Measurements from ENCODE around the gene TUBB2B. TPM values are rescaled to one million over a fixed set of nuclear protein-coding genes. Genes with fewer than 3 reads are reported as not detected.

TUBB2B gene
- total and polyA plus RNA-seq, 2 experiments from 2014 or later: 29.8 to 57.6 TPM

DNA sequence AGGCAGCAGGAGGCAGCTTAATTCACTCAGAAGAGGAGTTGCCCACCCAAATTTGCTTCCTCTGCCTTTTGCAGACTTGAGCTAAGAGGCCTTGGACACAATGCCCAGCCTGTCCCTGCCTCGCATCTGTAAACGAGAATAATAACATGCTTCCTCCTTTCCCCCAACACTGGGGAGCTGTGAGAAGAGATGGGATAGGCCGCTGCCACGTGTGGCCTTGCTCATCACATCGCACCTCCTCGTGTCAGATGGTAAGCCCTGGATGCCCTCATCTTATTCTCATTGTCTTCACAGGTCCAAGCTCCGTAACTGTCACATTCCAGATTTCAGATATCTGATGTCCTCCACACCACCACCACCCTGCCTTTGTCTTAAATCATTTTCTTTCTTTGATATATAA is 13.1 kb upstream of the TUBB2B start:
- H3K36me3 ChIP-seq: no peaks in the 10 kb centered on the region
- no peaks in the 10 kb centered on the region for H3K27me3 ChIP-seq
- H3K9me3 ChIP-seq (ENCODE audit: low read depth): no peaks in the 10 kb centered on the region
- peaks cover 4% of the 10 kb centered on the region for H3K4me1 ChIP-seq (ENCODE audit: low read depth)
- no peak overlapping the region for H3K27ac ChIP-seq
- no peak for DNase-seq (ENCODE audit: low read depth in 1 of 2, low spot score in 1 of 2)
- TF ChIP-seq, protein P1, sequence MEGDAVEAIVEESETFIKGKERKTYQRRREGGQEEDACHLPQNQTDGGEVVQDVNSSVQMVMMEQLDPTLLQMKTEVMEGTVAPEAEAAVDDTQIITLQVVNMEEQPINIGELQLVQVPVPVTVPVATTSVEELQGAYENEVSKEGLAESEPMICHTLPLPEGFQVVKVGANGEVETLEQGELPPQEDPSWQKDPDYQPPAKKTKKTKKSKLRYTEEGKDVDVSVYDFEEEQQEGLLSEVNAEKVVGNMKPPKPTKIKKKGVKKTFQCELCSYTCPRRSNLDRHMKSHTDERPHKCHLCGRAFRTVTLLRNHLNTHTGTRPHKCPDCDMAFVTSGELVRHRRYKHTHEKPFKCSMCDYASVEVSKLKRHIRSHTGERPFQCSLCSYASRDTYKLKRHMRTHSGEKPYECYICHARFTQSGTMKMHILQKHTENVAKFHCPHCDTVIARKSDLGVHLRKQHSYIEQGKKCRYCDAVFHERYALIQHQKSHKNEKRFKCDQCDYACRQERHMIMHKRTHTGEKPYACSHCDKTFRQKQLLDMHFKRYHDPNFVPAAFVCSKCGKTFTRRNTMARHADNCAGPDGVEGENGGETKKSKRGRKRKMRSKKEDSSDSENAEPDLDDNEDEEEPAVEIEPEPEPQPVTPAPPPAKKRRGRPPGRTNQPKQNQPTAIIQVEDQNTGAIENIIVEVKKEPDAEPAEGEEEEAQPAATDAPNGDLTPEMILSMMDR (IDR thresholded peaks at IDR 0.05; ENCODE audit: low read depth, low read length): no peak
- no peak overlapping the region for H3K4me3 ChIP-seq

DNA sequence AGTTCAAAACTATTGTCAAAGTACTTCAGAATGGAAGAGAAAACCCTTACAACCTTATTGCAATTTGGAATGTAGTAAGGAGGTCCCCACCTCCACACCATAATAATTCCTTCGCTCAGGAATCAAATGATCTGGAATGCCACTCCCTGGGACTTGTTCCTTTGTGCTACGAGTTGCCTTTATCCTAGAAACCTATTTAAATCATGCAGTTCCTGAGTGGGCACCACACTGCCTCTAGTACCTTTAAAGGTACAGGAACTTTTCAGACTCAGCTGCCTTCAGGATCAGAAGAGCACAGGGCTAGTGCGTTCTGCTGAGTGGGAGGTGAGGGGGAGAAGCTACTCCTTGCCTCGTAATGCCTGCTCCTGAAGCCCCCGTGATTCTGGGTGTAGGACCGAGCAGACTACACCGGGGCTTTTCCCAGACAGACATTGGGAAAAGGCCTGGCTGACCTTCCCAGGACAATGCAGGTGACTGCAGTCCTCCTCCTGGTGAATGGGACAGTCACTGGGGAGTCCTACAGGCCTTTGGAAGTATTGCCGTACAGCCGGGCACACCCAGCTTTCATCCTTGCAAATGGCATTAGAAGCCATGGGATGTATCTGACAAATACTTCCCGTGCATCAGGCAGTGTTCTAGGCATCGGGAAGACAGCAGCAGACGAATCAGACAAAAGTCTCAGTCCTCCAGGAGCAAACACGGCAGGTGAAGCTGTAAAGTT is 11.8 kb upstream of the TUBB2B start:
- Histone ChIP-seq H3K9me3 (ENCODE audit: low read depth) (no peaks in the 10 kb centered on the region), H3K36me3 (no peaks in the 10 kb centered on the region), H3K4me3 (no peak overlapping the region), H3K27me3 (no peaks in the 10 kb centered on the region), H3K4me1 (ENCODE audit: low read depth) (peaks cover 4% of the 10 kb centered on the region), H3K27ac (no peak overlapping the region)
- TF ChIP-seq, protein P1 (IDR thresholded peaks at IDR 0.05; ENCODE audit: low read depth, low read length): peak; percentile 15
- DNase-seq (ENCODE audit: low read depth in 1 of 2, low spot score in 1 of 2): no peak

DNA sequence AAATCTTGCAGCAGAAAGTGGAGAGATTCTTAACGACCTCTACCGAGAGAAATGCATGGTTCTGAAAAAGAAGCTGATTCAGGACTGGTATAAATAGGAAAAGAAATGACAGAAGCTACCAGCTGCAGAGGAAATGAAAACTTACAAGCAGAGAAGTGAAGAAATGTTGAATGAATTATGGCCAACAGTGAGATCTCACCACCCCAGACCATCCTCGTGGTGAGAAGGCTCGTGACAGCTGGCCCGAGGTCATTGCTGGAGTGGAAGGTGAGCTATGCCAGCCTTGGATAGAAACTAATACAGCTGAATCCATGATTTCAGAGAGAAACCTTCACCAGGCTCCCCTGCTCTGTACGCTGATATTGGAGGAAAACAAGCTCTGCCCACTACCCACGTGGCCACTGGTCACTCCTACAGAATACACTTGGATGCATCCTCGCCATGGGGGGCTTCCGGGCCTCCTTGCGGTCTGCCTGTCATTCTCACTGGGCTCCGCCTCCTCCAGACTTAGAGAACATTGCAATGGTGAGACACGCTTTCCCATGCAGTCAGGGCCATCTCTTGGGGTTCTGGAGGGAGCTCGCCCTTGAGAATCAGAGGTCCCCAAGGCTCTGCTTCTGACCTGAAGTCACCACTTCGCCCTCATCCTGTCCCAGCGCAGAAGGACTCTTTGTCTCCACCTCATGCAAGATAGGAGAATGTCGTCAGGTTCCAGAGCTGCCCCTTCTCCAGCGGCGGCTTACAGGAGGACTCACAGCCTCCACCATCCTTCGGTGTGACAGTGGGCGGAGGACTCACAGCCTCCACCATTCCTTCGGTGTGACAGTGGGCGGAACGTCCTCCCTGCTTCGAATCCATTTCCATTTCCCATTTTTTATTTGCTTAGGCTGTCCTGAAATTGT is 10.6 kb upstream of the TUBB2B start:
- TF ChIP-seq, protein P1 (IDR thresholded peaks at IDR 0.05; ENCODE audit: low read depth, low read length): no peak
- no peak for DNase-seq (ENCODE audit: low read depth in 1 of 2, low spot score in 1 of 2)

DNA sequence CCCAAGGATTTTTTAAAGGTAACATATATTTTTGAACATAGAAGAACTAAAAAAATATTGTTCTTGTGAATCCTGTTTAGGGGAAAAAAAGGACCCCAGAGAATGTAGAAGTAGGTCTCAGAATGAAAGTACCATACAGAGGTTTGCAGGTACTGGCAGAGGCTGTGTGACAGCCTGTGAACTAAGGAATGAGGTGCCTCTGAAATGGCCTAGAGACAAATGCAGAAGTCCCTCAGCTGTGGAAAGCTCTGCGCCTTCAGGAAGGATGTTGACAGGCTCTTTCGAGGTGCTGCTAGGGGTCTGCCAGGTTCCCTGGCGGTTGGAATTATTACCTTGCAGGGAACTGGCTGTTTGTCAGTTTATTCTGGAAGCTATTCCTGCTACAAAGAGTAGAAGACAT is 8.6 kb upstream of the TUBB2B start:
- H3K36me3 ChIP-seq: no peaks in the 10 kb centered on the region
- H3K4me1 ChIP-seq (ENCODE audit: low read depth): peaks cover 4% of the 10 kb centered on the region
- H3K9me3 ChIP-seq (ENCODE audit: low read depth): no peaks in the 10 kb centered on the region
- H3K27me3 ChIP-seq: peaks cover 20% of the 10 kb centered on the region
- no peak overlapping the region for H3K4me3 ChIP-seq
- TF ChIP-seq, protein P1 (IDR thresholded peaks at IDR 0.05; ENCODE audit: low read depth, low read length): no peak
- no peak for DNase-seq (ENCODE audit: low read depth in 1 of 2, low spot score in 1 of 2)
- no peak overlapping the region for H3K27ac ChIP-seq

More for the DNA sequence above, 10.6 kb upstream of the TUBB2B start:
- no peak overlapping the region for H3K27ac ChIP-seq
- no peaks in the 10 kb centered on the region for H3K36me3 ChIP-seq
- no peaks in the 10 kb centered on the region for H3K9me3 ChIP-seq (ENCODE audit: low read depth)
- peaks cover 4% of the 10 kb centered on the region for H3K4me1 ChIP-seq (ENCODE audit: low read depth)
- H3K27me3 ChIP-seq: peaks cover 8% of the 10 kb centered on the region
- H3K4me3 ChIP-seq: no peak overlapping the region

DNA sequence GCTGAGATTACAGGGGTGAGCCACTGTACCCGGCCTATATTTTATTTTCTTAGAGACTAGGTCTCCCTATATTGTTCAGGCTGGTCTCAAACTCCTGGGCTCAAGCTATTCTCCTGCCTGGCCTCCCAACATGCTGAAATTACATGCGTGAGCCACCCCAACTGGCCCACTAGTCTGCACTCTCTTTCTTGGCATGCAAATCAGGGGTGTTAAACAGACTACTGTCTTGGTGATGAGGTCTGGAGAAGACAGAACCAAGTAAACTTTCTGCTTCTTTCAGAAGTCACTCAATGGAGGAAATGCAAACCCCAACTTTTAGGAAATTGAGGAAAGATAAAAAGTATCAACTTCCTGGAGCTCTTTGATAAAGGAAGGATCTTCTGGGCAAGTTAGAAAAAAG is 8.0 kb upstream of the TUBB2B start:
- H3K36me3 ChIP-seq: no peaks in the 10 kb centered on the region

More for the DNA sequence above, 8.0 kb upstream of the TUBB2B start:
- H3K4me1 ChIP-seq (ENCODE audit: low read depth): peaks cover 4% of the 10 kb centered on the region
- TF ChIP-seq, protein P1 (IDR thresholded peaks at IDR 0.05; ENCODE audit: low read depth, low read length): no peak
- no peaks in the 10 kb centered on the region for H3K9me3 ChIP-seq (ENCODE audit: low read depth)
- H3K4me3 ChIP-seq: no peak overlapping the region
- no peak overlapping the region for H3K27ac ChIP-seq
- DNase-seq (ENCODE audit: low read depth in 1 of 2, low spot score in 1 of 2): no peak
- H3K27me3 ChIP-seq: peaks cover 24% of the 10 kb centered on the region

Data from cardiac muscle cell (in vitro differentiated cells and primary cell).